Stimulated activated CD8-positive, alpha-beta memory T cell treated with anti-CD3 and anti-CD28 coated beads, Interleukin-4, amount 100 ng/mL, for 4 hours (primary cell): Measurements from ENCODE around the gene NOMO2.
"Not testable (repeated sequence)": the region's sequence is repeated elsewhere in the genome, so short reads cannot be mapped to it uniquely, and the experiment has no call there.

Experiments used
- DNase-seq, 2 donors: peaks; one replicate each; pipeline ENCODE4 v3.0.0-alpha.2; 2020; ENCODE audit warnings: low read depth in 2 of 2, low spot score in 1 of 2

The NOMO2 gene

GRCh38 chr16:18522637-18523036, 39.3 kb downstream of the NOMO2 start:
- DNase-seq: not testable (repeated sequence)

DNA sequence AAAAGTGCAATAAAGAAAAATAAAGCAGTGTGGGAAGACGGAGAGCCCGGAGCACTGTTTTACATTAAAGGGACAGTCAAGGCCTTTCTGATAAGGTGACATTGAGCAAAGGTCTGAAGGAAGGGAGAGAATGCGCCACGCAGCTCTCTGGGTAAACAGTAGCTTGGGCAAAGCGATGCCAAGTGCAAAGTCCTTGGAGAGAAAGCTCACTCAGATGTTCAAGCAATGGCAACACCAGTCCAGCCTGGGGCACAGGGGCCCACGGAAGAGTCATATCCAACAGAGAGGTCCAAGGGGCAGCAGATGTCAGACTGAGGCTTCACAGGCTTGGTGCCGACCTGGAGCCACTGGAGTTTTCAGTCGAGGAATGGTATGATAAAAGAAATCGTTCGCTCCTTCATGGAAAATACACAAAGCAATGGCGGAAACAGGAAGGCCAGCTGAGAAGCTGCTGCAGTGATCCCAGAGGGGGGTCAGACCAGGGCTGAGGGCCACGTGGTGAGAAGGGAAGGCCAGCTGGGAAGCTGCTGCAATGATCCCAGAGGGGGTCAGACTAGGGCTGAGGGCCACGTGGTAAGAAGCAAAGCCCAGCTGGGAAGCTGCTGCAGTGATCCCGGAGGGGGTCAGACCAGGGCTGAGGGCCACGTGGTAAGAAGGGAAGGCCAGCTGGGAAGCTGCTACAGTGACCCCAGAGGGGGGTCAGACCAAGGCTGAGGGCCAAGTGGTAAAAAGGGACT, 40.3 kb downstream of the NOMO2 start:
- DNase-seq: not testable (repeated sequence)

DNA sequence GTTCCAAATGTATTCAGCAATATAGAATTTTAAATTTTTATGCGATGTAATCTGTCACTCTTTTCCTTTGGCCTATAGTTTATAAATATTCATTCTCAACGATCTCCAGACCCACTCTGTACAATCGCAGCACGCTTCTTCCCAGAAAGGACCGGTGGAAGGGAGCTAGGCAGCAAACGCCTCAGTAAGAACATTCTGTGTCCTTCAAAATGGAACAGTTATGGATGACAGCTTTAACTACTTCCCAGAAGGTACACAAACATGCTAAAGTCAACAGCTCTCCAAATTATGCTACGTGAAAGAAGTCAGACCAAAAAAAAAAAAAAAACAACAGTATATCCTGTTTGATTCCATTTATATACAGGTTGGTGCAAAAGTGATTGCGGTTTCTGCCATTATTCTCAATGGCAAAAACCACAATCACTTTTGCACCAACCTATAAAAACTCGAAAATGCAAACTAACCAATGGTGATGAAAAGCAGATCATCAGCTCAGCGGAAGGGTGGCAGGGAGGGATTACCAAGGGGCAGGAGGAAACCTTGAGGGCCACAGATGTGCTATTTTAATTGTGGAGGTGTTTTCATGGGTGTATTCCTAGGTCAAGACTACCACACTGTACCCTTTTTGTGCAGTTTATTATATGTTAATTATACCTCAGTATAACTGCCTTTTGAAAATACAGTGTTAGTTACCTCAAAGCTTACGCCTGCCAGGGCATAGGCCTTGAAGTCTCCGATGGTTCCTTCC, 43.2 kb downstream of the NOMO2 start:
- not testable (repeated sequence) for DNase-seq

DNA sequence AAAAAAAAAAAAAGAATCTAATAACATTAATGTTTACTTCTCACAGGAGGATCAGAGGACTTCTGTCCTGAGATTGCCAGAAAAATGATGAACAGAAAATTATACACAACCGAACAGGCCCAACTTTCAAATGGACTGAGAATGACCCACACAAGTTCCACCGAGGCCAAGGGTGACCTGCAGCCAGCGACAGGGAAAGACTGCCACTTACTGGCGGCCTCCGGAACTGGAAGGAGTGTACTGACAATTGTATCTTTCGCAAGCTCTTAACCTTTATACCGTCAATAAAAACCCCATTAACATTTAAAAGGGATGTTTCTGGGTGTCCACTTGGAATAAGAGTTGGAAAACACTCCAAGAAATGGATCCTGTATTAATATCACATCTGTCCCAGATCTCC, 63.5 kb downstream of the NOMO2 start:
- not testable (repeated sequence) for DNase-seq

- not testable (repeated sequence) for DNase-seq
Measured at GRCh38 chr16:18497032-18497431, 64.9 kb downstream of the NOMO2 start.

GRCh38 chr16:18492118-18492897, 69.6 kb downstream of the NOMO2 start:
- DNase-seq: not testable (repeated sequence)

DNA sequence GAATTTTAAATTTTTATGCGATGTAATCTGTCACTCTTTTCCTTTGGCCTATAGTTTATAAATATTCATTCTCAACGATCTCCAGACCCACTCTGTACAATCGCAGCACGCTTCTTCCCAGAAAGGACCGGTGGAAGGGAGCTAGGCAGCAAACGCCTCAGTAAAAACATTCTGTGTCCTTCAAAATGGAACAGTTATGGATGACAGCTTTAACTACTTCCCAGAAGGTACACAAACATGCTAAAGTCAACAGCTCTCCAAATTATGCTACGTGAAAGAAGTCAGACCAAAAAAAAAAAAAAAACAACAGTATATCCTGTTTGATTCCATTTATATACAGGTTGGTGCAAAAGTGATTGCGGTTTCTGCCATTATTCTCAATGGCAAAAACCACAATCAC, 125.9 kb downstream of the NOMO2 start:
- not testable (repeated sequence) for DNase-seq

DNA sequence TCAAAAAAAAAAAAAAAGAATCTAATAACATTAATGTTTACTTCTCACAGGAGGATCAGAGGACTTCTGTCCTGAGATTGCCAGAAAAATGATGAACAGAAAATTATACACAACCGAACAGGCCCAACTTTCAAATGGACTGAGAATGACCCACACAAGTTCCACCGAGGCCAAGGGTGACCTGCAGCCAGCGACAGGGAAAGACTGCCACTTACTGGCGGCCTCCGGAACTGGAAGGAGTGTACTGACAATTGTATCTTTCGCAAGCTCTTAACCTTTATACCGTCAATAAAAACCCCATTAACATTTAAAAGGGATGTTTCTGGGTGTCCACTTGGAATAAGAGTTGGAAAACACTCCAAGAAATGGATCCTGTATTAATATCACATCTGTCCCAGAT, 146.1 kb downstream of the NOMO2 start:
- DNase-seq: not testable (repeated sequence)

- not testable (repeated sequence) for DNase-seq
Measured at GRCh38 chr16:18409532-18410293, 152.2 kb downstream of the NOMO2 start.

DNA sequence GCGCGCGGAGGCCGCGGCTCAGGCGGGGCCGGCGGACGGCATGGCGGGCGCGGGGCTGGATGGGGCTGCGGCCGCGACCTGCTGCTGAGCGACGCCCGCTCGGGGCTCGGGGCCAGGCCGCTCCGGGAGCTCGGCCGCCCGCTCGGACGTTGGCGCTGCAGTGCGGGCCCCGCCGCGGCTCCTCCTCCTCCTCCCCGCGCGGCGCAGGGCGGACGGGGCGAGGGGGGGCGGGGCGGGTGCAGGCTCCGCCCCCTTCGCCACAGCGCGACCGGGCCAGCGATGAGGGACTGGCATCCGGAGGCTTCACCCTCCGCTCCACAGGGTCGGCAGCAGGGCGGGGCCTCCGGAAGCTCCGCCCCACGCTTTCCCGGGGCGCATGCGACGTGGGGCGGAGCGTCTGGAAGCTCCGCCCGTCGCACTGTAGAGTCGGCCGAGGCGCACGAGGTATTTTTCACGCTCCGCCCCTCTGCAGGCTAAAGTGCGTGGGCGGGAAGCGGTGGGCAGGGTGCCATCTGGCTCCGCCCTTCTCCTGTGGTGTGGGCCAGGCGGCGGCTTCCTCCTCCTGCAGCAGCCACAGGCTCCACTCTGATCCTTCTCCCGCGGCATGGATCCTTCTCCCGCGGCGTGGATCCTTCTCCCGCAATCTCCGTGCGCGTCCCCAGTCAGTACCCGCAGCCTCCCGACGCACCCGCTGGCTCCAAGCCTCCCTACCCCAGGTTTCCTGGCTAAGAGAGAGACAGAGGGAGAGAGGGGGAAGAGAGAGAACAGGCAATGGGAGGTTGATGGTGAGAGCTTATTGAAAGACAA, 159.8 kb downstream of the NOMO2 start:
- not testable (repeated sequence) for DNase-seq

DNA sequence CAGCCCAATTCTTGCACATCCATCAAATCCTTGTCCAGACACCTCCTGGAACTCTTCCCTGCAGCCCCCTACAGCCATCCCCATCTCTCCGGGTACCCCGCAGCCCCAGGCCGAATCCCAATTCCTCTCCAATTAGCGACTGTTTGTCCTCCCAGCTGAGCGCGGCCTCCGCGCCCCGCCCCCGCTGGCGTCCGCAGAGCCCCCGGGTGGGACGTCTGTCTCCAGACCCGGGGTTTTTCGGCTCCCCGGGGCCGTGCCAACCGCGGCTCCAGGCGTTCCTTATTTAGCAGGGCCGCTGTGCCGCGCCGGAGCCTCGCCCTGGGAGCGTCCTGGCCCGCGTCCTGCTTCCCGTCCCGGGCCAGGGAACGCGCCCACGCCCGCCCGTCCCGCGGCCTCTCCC, 160.7 kb downstream of the NOMO2 start:
- not testable (repeated sequence) for DNase-seq

DNA sequence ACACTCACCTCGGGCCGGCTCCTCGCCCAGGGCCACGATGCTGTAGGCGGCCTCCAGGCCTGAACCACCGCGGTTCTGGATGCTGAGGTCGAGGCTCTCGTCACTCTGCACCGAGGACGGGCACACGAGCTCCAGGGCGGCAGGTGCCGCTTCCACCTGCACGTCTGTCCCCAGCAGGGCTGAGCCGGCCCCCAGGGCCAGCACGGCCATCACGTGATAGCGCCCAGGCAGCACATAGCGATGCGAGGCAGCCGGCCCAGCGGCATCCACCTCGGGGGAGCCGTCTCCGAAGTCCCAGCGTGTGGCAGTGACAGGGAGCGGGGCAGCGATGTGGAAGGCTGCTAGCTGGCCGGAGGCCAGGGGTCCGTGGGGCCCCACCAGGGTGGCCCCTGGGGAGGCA, 167.5 kb downstream of the NOMO2 start:
- DNase-seq: not testable (repeated sequence)

GRCh38 chr16:18387767-18388166, 174.1 kb downstream of the NOMO2 start:
- DNase-seq: not testable (repeated sequence)

- not testable (repeated sequence) for DNase-seq
Measured at GRCh38 chr16:18386517-18386916, 175.4 kb downstream of the NOMO2 start.

DNA sequence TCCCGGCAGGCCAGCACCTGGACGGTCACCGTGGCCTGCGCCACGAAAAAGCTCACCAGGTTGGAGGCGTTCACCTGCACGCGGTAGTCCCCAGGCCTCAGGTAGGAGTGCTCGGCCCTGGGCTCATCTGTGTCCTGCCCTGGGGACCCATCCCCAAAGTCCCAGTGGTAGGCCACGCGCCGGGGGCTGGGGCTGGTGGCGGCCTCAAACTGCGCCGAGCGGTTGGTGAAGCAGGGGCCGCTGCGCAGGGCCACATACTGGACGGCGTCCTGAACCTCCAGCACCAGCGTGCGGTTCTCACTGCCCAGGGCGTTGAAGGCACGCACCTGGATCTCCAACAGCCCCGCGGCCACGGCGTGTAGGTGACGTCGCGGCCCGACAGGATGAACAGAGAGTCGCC, 176.6 kb downstream of the NOMO2 start:
- DNase-seq: not testable (repeated sequence)

DNA sequence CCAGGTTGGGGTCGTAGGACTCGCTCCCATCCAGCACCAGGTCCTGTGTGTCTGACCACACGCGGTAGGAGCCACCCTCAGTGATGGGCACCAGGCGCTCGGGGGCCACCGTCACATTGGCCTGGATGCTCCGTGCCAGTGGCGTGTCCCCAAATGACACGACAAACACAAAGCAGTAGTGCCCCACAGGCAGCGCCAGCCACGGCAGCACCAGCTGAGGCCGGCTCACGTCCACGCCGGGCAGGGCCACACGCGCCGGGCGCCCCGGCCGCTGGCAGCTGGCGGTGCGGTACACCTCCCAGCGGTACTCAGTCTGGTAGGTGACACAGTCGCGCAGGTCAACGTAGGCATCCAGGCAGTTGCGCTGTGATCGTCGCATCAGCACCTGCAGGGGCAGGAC, 177.0 kb downstream of the NOMO2 start:
- not testable (repeated sequence) for DNase-seq

GRCh38 chr16:18384098-18384636, 177.7 kb downstream of the NOMO2 start:
- not testable (repeated sequence) for DNase-seq

DNA sequence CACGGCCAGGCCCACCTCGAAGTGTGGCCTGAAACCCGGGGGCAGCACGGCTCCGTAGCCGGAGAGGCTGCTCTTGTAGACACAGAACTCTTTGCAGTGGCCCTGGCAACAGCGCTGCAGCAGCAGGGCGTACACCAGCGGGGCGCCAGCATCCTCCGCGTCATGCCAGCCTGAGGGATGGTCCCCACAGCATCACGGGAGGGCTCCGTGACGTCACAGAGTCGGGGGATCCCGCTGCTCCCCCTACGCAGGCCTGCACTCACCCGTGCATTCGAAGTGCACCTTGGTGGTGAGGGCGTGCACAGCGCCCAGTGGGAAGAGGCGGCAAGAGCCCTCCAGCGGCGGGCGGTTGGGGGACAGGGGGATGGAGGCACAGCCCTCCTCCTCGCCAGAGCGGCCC, 179.2 kb downstream of the NOMO2 start:
- not testable (repeated sequence) for DNase-seq
